K562 (cell line): Measurements from ENCODE around the gene ACADSB. TPM values are rescaled to one million over a fixed set of nuclear protein-coding genes. Genes with fewer than 3 reads are reported as not detected.

Experiments used
- ATAC-seq: fragments of 200-7000 bp; cut with Tn5 transposase; 3 replicates; pipeline ENCODE4 v1.9.1; 2020; ENCODE audit warnings: moderate library complexity
- BruUV-seq: library from RNA; stranded (reverse); fragments of 400-500 nt; replicated peaks from 2 replicates; lab custom pipeline; 2021; lab: Mats Ljungman, UMichigan
- CTCF ChIA-PET: fragments of 300-600 bp; formaldehyde crosslinking; extraction: SDS; loops from one replicate; lab custom pipeline; 2021; ENCODE audit warnings: low intra/inter-chr PET ratio; lab: Yijun Ruan, JAX
- POLR2A ChIA-PET: fragments of 300-600, 350-650 bp; sonication (Branson Sonifier 250); formaldehyde crosslinking; extraction: SDS; loops from one replicate; lab custom pipeline; 2021; ENCODE audit warnings: antibody characterized with exemption, inconsistent platforms; lab: Yijun Ruan, JAX
- DNase-seq, 4 experiments: peaks; one replicate each; pipeline versions ENCODE4 v3.0.0 to v3.0.0-alpha.2; 2011 to 2018; ENCODE audit warnings: low spot score in 3 of 4, mixed read lengths in 3 of 4; ENCODE audit errors: extremely low read depth in 1 of 4
- FAIRE-seq: peaks from 2 replicates; lab custom pipeline; 2011; peaks lifted over from hg19 to GRCh38; lab: Jason Lieb, UNC
- H2AFZ ChIP-seq: 2 replicates; pipeline ENCODE4 v1.6.0; 2011; ENCODE audit warnings: low read depth, low read length, control low read depth, inconsistent platforms
- H3K27ac ChIP-seq: fragments of 200-600 bp; 3 replicates; pipeline ENCODE4 v1.8.0; 2011; ENCODE audit warnings: low read depth, mild to moderate bottlenecking, control low read depth, inconsistent platforms, low read length, moderate library complexity, mixed read lengths; ENCODE audit errors: extremely low read depth
- H3K27me3 ChIP-seq, 2 experiments: fragments of 300-600 bp in 1 of 2; 2 replicates in 1 of 2; 3 replicates in 1 of 2; pipeline versions ENCODE4 v1.6.0 to v1.8.0; 2011; ENCODE audit warnings: inconsistent platforms in 2 of 2, low read length in 2 of 2, mild to moderate bottlenecking in 1 of 2, mixed read lengths in 1 of 2, moderate library complexity in 1 of 2; ENCODE audit not compliant: control insufficient read depth in 2 of 2, insufficient read depth in 2 of 2
- H3K36me3 ChIP-seq: fragments of 300-600 bp; 3 replicates; pipeline ENCODE4 v1.8.0; 2011; ENCODE audit warnings: mild to moderate bottlenecking, low read length, inconsistent platforms; ENCODE audit not compliant: control insufficient read depth, insufficient read depth
- H3K4me1 ChIP-seq, 2 experiments: fragments of 200-600 bp in 1 of 2; replicated peaks in 1 of 2; 2 replicates in 1 of 2; 3 replicates in 1 of 2; pipeline versions ENCODE4 v1.5.1 to v1.8.0; 2011; ENCODE audit warnings: inconsistent platforms in 2 of 2, low read length in 2 of 2, mild to moderate bottlenecking in 1 of 2, mixed read lengths in 1 of 2, moderate library complexity in 1 of 2; ENCODE audit not compliant: control insufficient read depth in 2 of 2, insufficient read depth in 2 of 2
- H3K4me2 ChIP-seq: 2 replicates; pipeline ENCODE4 v1.6.1; 2011; ENCODE audit warnings: low read length, control low read depth, inconsistent platforms, mixed read lengths; ENCODE audit not compliant: insufficient read depth
- H3K4me3 ChIP-seq: fragments of 200-600 bp; sonication (generic), shearing (Covaris generic); 2 replicates; pipeline ENCODE4 v1.5.1; 2016; ENCODE audit warnings: control low read depth, inconsistent platforms
- H3K79me2 ChIP-seq: fragments of 200-600 bp; 3 replicates; pipeline ENCODE4 v1.8.0; 2011; ENCODE audit warnings: low read length, inconsistent platforms; ENCODE audit not compliant: control insufficient read depth, insufficient read depth
- H3K9ac ChIP-seq, 2 experiments: 2 replicates each; pipeline versions ENCODE4 v1.6.0 to v1.6.1; 2011; ENCODE audit warnings: low read depth in 2 of 2, low read length in 2 of 2, control low read depth in 1 of 2, inconsistent platforms in 1 of 2, mild to moderate bottlenecking in 1 of 2, mixed read lengths in 1 of 2; ENCODE audit not compliant: insufficient read depth in 1 of 2
- H3K9me1 ChIP-seq: one replicate; pipeline ENCODE4 v1.6.0; 2011; ENCODE audit warnings: inconsistent platforms, mild to moderate bottlenecking, low read length, moderate library complexity; ENCODE audit not compliant: control insufficient read depth, insufficient read depth
- H3K9me3 ChIP-seq: replicated peaks from 2 replicates; pipeline ENCODE4 v1.5.1; 2011; ENCODE audit warnings: low read depth, low read length, inconsistent platforms; ENCODE audit not compliant: control insufficient read depth, insufficient read depth
- H4K20me1 ChIP-seq: replicated peaks from 2 replicates; pipeline ENCODE4 v1.6.1; 2011; ENCODE audit warnings: low read length, inconsistent platforms, mixed read lengths; ENCODE audit not compliant: control insufficient read depth, insufficient read depth
- GTF2A2 ChIP-seq: IDR thresholded peaks from 2 replicates; pipeline ENCODE4 v1.6.1; 2016; ENCODE audit warnings: mild to moderate bottlenecking, missing genetic modification characterization, missing compliant biosample characterization
- POLR2A ChIP-seq: fragments of 450-650 bp; conservative IDR thresholded peaks from 2 replicates; pipeline ENCODE4 v1.6.1; 2016
- SP1 ChIP-seq: sonication (generic); formaldehyde crosslinking; IDR thresholded peaks from 2 replicates; pipeline ENCODE4 v1.8.1; 2022; ENCODE audit warnings: mild to moderate bottlenecking, missing genetic modification reagents
- SP2 ChIP-seq: IDR thresholded peaks from 2 replicates; pipeline ENCODE4 v1.6.1; 2011; ENCODE audit warnings: mild to moderate bottlenecking, low read depth, low read length, moderate library complexity; ENCODE audit not compliant: poor library complexity, severe bottlenecking; ENCODE audit errors: extremely low read depth
- WGBS: fragments of 100-300 bp; shearing (Covaris generic); methylation state at CpG from one replicate; pipeline ENCODE4 v1.1.6; 2016; ENCODE audit warnings: low coverage, mixed read lengths; ENCODE audit not compliant: insufficient coverage; ENCODE audit errors: missing lambda C conversion rate; 5-methylcytosine and 5-hydroxymethylcytosine counted together
- in situ Hi-C: fragments of 300-500 bp; cut with MboI; formaldehyde crosslinking; loops from 4 replicates; pipeline ENCODE4 v1.15.0; 2018; ENCODE audit warnings: inconsistent platforms, mixed read lengths
- intact Hi-C: fragments of 100-400 bp; cut with micrococcal nuclease; formaldehyde crosslinking; loops from 2 replicates; pipeline ENCODE4 v1.14.2; 2022
- polyA plus RNA-seq, 8 experiments: library from polyadenylated mRNA; depleted of rRNA in 4 of 8; stranded (reverse) in 5 of 8; unstranded in 3 of 8; fragments of >200 nt; fragmentation: Nextera tagmentation in 2 of 8; fragmentation: Illumina TruSeq in 1 of 8; extraction: Ambion mirVana in 2 of 8; extraction: Trizol in 1 of 8; gene quantifications; 2 replicates each; pipeline versions ENCODE4 v1.2.1 to v1.2.3, GENCODE V29; 2011 to 2014; ENCODE audit warnings: inconsistent platforms in 1 of 8, missing spikeins in 1 of 8
- total RNA-seq, 7 experiments: library from RNA; depleted of rRNA in 6 of 7; stranded (reverse); fragments of >200 nt in 6 of 7; fragmentation: Illumina TruSeq in 2 of 7; extraction: Trizol in 2 of 7; gene quantifications; 2 replicates each; pipeline versions ENCODE4 v1.2.1 to v1.2.3, GENCODE V29; 2011 to 2021; ENCODE audit warnings: low replicate concordance in 1 of 7
- TF ChIP-seq, protein P1 (sequence below), 2 experiments: fragments of 450-650 bp; IDR thresholded peaks; 2 replicates each; pipeline ENCODE4 v1.6.1; 2016
- TF ChIP-seq, protein P2 (sequence below): fragments of 450-650 bp; formaldehyde crosslinking; IDR thresholded peaks from 2 replicates; pipeline ENCODE4 v1.4.0; 2020; ENCODE audit warnings: mild to moderate bottlenecking, mixed read lengths
- TF ChIP-seq, protein P3 (sequence below), 2 experiments: fragments of 450-650 bp; IDR thresholded peaks; 2 replicates each; pipeline ENCODE4 v1.6.1; 2016; ENCODE audit warnings: mild to moderate bottlenecking in 2 of 2, borderline replicate concordance in 1 of 2, low read depth in 1 of 2, moderate library complexity in 1 of 2
- TF ChIP-seq, protein P4 (sequence below), 2 experiments: fragments of 450-650 bp in 1 of 2; sonication (generic) in 1 of 2; formaldehyde crosslinking; conservative IDR thresholded peaks; 2 replicates each; pipeline versions ENCODE4 v1.4.0 to v1.8.1; 2020 to 2022; ENCODE audit warnings: mild to moderate bottlenecking in 1 of 2, missing genetic modification reagents in 1 of 2

ACADSB gene
- total and polyA plus RNA-seq, 9 of the 15 experiments (the other 6 are each of a cell fraction or from before 2014, with no cell fraction given) = 2.9 to 9.1 (median 5.8) TPM

DNA sequence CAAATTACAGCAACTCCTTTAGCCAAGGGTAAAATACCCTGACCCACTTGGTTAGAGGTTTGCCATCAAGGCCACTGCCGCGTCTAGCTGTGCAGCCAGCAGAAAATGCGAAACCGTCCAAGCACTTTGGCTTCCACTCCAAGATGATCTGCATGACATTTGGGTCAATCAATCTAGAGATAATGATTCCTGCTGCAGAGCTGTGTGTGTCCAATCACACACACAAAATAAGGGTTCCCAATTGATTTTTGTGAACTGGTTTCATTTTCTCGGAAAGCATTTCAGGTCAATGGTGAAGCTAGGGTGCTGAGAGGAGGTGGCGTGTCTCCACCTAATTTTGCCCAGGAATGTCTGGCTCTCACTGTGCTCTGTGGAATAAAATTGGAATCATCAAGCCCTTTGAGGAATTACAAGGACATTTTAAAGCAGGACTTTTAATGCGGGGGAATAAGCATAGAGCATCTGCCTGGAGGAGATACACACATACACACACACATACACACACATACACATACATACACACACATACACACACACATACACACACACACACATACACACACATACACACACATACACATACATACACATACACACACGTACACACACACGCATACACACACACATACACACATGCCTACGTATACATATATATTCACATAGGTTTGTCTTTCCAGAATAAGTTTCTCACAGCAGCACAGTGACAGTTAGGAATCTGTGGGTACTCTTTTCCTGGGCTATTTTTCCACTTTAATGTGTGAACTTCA, 59.5 kb downstream of the ACADSB start:
- 1% methylated on average over 9 of the region's 10 CpGs for WGBS
- BruUV-seq = no TSS peak
- TF ChIP-seq, protein P1, sequence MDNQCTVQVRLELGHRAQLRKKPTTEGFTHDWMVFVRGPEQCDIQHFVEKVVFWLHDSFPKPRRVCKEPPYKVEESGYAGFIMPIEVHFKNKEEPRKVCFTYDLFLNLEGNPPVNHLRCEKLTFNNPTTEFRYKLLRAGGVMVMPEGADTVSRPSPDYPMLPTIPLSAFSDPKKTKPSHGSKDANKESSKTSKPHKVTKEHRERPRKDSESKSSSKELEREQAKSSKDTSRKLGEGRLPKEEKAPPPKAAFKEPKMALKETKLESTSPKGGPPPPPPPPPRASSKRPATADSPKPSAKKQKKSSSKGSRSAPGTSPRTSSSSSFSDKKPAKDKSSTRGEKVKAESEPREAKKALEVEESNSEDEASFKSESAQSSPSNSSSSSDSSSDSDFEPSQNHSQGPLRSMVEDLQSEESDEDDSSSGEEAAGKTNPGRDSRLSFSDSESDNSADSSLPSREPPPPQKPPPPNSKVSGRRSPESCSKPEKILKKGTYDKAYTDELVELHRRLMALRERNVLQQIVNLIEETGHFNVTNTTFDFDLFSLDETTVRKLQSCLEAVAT (IDR thresholded peaks at IDR 0.05) = no peak
- TF ChIP-seq POLR2A = no peak
- TF ChIP-seq, protein P2, sequence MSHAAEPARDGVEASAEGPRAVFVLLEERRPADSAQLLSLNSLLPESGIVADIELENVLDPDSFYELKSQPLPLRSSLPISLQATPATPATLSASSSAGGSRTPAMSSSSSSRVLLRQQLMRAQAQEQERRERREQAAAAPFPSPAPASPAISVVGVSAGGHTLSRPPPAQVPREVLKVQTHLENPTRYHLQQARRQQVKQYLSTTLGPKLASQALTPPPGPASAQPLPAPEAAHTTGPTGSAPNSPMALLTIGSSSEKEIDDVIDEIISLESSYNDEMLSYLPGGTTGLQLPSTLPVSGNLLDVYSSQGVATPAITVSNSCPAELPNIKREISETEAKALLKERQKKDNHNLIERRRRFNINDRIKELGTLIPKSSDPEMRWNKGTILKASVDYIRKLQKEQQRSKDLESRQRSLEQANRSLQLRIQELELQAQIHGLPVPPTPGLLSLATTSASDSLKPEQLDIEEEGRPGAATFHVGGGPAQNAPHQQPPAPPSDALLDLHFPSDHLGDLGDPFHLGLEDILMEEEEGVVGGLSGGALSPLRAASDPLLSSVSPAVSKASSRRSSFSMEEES (CRISPR knock-in tag) = no peak
- TF ChIP-seq, protein P3, sequence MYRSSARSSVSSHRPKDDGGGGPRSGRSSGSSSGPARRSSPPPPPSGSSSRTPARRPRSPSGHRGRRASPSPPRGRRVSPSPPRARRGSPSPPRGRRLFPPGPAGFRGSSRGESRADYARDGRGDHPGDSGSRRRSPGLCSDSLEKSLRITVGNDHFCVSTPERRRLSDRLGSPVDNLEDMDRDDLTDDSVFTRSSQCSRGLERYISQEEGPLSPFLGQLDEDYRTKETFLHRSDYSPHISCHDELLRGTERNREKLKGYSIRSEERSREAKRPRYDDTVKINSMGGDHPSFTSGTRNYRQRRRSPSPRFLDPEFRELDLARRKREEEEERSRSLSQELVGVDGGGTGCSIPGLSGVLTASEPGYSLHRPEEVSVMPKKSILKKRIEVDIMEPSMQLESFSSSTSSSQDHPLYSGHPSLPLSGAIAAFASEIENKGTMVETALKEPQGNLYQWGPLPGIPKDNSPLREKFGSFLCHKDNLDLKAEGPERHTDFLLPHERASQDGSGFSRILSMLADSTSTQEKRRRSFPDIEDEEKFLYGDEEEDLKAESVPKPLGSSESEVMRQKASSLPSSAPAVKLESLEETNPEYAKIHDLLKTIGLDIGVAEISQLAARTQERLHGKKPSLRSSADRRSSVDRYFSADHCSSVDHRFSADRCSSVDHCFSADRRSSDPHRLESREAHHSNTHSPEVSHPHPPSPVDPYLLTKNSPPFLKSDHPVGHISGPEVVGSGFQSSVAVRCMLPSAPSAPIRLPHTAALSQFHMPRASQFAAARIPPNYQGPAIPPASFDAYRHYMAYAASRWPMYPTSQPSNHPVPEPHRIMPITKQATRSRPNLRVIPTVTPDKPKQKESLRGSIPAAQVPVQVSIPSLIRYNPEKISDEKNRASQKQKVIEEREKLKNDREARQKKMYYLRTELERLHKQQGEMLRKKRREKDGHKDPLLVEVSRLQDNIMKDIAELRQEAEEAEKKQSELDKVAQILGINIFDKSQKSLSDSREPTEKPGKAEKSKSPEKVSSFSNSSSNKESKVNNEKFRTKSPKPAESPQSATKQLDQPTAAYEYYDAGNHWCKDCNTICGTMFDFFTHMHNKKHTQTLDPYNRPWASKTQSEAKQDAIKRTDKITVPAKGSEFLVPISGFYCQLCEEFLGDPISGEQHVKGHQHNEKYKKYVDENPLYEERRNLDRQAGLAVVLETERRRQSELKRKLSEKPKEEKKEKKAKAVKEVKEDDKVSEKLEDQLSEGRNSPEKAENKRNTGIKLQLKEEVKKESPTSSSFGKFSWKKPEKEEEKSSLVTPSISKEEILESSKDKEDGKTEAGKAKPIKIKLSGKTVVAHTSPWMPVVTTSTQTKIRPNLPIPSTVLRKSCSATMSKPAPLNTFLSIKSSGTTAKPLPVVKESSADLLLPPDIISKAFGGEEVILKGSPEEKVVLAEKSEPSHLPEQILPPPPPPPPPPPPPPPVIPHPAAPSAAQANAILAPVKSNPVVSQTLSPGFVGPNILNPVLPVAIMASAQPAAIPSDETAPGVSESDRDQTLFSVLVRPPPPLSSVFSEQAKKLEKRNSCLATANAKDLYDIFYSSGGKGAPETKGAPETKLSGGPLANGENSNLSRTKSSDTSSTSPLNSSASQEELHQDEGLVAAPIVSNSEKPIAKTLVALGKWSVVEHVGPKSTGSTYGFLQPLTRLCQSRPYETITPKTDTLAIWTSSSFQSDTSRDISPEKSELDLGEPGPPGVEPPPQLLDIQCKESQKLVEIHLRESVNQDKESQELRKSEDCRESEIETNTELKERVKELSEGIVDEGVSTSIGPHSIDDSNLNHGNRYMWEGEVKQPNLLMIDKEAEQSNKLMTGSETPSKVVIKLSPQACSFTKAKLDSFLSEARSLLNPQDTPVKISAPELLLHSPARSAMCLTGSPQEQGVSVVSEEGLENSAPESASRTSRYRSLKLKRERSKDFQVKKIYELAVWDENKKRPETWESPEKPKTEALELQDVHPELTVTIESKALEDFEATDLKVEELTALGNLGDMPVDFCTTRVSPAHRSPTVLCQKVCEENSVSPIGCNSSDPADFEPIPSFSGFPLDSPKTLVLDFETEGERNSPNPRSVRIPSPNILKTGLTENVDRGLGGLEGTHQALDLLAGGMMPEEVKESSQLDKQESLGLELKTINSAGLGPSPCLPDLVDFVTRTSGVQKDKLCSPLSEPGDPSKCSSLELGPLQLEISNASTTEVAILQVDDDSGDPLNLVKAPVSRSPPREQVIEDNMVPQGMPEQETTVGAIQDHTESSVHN (IDR thresholded peaks at IDR 0.05; ENCODE audit: borderline replicate concordance in 1 of 2, low read depth in 1 of 2) = no peak
- TF ChIP-seq SP1 (CRISPR knock-in tag) = no peak
- TF ChIP-seq, protein P4, sequence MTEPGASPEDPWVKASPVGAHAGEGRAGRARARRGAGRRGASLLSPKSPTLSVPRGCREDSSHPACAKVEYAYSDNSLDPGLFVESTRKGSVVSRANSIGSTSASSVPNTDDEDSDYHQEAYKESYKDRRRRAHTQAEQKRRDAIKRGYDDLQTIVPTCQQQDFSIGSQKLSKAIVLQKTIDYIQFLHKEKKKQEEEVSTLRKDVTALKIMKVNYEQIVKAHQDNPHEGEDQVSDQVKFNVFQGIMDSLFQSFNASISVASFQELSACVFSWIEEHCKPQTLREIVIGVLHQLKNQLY (CRISPR knock-in tag; conservative IDR thresholded peaks at IDR 0.05) = no peak
- TF ChIP-seq GTF2A2 (tag) = no peak
- TF ChIP-seq SP2 = no peak

More for the DNA sequence above, 59.5 kb downstream of the ACADSB start:
- DNase-seq = no peak
- peaks cover 2 to 18% of the 10 kb centered on the region in 2 experiments; a peak in 3 of 5 replicates for H3K27me3 ChIP-seq
- no peak overlapping the region for H2AFZ ChIP-seq
- CTCF ChIA-PET = no interaction called here
- intact Hi-C loops = no loop called here
- in situ Hi-C loops = no loop called here
- no peak for ATAC-seq
- no peak overlapping the region for H3K27ac ChIP-seq
- H3K4me1 ChIP-seq = no peaks in the 10 kb centered on the region
- no peaks in the 10 kb centered on the region for H3K79me2 ChIP-seq
- FAIRE-seq = no peak
- no peaks in the 10 kb centered on the region for H3K9me1 ChIP-seq
- no peaks in the 10 kb centered on the region for H4K20me1 ChIP-seq
- no peaks in the 10 kb centered on the region for H3K9me3 ChIP-seq
- no peak overlapping the region for H3K9ac ChIP-seq
- H3K36me3 ChIP-seq = no peaks in the 10 kb centered on the region
- POLR2A ChIA-PET = interaction anchor here (0.6 kb wide), 1 partner anchor 14 kb away, joined by 4 read pairs; no protein-coding TSS in a partner anchor
- no peak overlapping the region for H3K4me3 ChIP-seq
- no peak overlapping the region for H3K4me2 ChIP-seq
